UCSD-AML1 (cell line): ENCODE measurements around the gene CDHR5.

ENCODE experiments used
- DNase-seq: peaks from one replicate; lab custom pipeline; 2025; ENCODE audit not compliant: unreplicated experiment; lab: John Stamatoyannopoulos, UW

Gene CDHR5

DNA sequence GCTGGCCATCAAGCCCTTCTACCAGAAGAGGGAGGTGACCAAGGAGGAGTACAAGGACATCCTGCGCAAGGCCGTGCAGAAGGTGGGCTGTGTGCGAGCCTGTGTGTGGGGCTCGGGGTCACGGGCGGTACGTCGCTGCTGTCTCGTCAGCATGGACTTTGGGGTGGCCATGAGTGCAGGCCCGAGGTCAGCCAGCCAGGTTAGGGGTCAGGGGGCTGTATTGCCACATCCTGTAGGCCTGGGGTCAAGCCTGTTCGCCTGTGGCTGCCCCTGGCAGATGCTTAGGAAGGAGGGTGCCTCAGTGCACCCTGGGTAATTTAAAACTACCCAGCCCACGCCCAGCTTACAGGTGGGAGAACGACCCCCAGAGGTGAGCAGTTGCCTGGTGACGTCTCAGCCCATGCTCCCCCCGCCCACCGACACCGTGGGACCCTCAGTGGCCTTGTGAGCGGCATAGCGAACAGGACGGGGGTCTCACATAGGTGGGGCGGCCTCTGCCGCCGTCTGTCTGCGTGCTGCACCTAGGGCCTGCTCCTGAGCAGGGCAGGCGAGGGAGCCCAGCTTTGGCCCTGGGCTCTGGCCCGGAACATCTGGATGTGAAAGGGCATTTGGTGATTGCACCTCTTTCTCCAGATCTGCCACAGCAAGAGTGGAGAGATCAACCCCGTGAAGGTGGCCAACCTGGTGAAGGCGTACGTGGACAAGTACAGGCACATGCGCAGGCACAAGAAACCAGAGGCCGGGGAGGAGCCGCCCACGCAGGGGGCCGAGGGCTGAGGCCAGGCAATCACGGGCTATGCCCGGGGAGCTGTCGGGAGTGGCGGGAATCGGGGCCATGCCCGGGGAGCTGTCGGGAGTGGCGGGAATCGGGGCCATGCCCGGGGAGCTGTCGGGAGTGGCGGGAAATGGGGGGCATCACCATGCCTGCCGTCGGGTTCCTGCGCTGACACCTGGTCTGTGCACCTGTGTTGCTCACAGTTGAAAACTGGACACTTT is 13.5 kb downstream of the CDHR5 start:
- DNase-seq: no peak

GRCh38 chr11:610146-610801 is 14.5 kb downstream of the CDHR5 start:
- DNase-seq: no peak

DNA sequence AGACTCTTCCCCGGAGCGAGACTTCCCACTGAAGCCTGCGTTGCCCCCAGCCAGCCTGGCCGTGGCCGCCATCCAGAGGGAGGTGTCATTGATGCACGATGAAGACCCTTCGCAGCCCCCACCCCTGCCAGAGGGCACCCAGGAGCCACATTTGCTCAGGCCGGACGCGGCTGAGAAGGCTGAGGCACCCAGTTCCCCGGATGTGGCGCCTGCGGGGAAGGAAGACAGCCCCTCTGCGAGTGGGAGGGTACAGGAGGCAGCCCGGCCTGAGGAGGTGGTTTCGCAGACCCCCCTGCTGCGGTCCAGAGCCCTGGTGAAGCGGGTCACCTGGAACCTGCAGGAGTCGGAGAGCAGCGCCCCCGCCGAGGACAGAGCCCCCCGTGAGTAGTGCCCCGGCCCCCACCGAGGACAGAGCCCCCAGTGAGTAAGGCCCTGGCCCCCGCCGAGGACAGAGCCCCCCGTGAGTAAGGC is 15.4 kb downstream of the CDHR5 start:
- no peak for DNase-seq

DNA sequence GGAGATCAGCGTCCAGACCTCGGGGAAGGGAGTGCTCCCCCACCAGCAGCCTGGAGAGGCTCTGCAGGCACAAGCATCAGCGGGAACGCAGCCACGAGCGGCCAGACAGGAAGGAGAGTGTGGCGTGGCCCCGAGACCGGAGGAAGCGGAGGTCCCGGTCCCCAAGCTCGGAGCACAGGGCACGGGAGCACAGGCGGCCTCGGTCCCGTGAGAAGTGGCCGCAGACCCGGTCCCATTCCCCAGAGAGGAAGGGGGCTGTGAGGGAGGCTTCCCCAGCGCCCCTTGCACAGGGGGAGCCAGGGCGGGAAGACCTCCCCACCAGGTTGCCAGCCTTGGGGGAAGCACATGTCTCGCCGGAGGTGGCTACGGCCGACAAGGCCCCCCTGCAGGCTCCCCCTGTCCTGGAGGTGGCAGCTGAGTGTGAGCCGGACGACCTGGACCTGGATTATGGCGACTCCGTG is 15.9 kb downstream of the CDHR5 start:
- no peak for DNase-seq

DNA sequence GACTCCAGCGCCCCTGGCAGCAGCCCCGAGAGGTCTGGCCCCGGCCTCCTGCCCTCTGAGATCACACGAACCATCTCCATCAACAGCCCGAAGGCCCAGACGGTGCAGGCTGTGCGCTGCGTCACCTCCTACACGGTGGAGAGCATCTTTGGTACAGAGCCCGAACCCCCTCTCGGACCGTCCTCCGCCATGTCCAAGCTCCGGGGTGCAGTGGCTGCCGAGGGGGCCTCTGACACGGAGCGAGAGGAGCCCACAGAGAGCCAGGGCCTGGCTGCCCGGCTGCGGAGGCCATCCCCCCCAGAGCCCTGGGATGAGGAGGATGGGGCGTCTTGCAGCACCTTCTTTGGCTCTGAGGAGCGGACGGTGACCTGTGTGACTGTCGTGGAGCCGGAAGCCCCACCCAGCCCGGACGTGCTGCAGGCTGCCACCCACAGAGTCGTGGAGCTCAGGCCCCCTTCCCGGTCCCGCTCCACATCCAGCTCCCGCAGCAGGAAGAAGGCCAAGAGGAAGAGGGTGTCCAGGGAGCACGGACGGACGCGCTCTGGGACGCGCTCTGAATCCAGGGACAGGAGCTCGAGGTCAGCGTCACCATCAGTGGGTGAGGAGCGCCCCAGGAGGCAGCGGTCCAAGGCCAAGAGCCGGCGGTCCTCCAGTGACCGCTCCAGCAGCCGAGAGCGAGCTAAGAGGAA is 16.6 kb downstream of the CDHR5 start:
- no peak for DNase-seq

DNA sequence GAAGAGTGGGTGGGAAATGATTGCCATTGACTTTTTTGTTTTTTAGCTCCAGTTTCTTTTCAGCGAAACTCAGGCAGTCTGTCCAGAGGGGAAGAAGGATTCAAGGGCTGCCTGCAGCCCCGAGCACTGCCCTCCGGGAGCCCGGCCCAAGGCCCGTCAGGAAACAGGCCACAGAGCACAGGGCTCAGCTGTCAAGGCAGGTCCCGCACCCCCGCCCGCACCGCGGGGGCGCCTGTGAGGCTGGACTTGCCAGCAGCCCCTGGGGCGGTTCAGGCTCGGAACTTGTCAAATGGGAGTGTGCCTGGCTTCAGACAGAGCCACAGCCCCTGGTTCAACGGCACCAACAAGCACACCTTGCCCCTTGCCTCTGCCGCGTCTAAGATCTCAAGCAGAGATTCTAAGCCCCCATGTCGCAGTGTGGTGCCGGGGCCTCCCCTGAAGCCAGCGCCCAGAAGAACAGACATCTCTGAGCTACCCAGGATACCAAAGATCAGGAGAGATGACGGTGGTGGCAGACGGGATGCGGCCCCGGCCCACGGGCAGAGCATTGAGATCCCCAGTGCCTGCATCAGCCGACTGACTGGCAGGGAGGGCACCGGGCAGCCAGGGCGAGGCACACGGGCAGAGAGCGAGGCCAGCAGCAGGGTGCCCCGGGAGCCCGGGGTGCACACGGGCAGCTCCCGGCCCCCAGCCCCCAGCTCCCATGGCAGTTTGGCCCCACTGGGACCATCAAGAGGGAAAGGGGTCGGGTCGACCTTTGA is 17.6 kb downstream of the CDHR5 start:
- DNase-seq: no peak

DNA sequence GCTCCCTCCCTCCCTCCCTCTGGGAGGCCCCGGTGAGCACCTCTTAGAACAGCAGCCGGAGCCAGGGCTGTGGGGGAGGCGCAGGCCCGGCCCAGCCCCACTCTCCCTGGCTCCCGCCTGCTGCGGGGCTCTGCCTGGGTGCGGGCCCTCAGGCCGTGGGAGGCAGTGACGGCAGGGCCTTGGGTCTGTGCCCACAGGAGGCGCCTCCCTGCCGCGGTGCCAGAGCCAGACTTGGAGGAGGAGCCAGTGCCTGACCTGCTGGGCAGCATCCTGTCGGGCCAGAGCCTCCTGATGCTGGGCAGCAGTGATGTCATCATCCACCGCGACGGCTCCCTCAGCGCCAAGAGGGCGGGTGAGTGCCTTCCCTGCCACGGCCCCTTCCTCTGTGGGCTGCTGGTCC is 18.5 kb downstream of the CDHR5 start:
- no peak for DNase-seq

DNA sequence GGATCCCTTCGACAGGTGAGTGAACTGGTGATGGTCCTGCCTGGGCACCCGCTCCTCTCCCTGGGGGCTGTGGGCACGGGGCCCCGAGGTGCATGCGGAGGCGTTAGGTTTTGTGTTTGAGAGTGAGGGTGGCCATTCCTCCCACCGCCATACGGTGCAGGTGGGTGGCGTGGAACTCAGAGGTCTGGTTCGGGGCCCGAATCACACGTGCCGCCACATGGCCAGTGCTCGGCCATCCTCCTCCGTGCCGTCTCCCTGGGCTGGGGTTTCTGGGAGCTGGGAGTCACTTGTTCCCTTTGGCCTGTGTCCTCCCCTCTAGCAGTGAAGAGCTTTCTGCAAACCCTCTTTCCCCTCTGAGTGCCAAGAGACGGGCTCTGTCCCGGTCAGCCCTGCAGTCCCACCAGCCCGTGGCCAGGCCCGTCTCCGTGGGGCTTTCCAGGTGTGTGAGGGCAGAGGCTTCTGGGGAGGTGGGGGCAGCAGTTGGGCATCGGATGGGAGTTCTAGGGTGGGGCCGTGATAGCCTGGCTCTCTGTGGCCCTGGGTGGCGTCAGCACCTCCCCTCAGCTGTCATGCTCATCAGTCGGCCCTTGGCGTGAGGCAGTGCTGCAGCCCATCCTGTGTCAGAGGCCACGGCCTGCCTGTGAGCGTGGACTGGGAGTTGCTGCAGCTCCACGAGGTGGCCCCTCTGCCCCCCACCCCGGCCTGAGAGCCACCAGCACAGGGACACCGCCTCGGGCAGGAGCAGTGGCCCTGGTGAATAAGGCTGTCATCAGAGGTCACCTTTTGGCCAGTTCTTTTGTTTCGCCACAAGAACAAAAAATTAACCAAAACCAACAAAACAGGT is 19.2 kb downstream of the CDHR5 start:
- DNase-seq: no peak

DNA sequence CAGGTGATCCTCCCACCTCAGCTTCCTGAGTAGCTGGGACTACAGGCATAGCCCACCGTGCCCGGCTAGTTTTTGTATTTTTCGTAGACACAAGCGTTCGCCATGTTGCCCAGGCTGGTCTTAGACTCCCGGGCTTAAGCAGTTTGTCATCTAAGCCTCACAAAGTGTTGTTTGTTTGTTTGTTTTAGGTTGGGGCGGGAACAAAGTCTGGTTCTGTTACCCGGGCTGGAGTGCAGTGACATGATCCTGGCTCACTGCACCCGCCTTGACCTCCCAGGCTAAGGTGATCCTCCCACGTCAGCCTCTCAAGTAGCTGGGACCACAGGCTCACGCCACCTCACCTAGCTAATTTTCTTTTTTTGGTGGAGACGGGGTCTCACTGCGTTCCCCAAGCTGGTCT is 21.6 kb downstream of the CDHR5 start:
- DNase-seq: no peak

GRCh38 chr11:601573-602245 is 23.0 kb downstream of the CDHR5 start:
- DNase-seq: no peak

DNA sequence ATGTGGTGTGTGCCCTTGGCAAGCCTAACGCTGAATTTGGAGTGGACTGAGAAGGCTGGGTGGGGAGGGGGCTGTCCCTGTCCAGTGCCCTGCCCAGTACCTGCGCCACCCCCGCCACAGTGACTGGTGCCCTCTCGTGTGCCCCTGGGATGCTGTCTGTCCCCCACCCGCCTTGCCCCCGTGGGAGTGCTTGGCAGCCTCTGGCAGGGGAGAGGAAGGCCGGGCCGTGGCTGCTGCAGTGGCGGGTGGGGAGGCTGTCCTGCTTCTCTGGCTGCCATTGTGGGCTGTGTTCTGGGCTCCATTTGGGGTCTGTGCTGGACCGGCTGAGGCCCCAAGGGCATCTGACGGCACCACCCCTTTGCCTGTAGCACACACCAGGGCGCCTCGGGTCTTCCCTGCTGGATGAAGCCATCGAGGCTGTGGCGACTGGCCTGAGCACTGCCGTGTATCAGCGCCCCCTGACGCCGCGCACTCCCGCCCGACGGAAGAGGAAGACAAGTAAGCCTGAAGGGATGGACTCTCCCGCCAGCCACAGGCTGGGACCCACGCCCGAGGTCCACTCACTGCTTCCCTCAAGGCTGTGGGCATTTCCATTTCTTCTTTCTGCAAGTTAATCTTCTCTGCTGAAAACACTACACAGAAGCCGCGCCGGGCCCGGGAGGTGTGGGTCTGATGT is 26.6 kb downstream of the CDHR5 start:
- no peak for DNase-seq

- DNase-seq: no peak
These were observed 27.5 kb downstream of the CDHR5 start for GRCh38 chr11:597166-597725.

- no peak for DNase-seq
These were observed 28.4 kb downstream of the CDHR5 start for GRCh38 chr11:596374-596773.

DNA sequence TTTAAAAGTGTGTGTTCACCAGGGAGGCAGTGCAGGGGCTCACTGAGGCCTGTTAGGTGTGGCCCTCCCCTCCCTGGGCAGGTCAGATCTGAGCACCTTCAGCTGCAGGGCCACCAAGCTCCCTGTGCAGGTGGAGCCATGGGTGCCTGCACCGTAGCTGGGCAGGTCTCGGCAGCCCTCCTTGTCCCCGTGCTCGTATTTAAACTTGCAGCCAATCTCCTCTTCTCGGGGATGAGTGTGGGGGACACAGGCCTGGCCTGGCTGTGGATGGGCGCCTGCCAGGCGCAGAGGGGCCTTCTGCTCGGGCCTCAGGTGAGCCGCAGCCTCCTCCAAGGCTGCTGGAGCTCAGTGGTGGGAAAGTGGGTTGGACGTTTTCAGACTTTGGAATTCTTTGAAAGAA is 29.4 kb downstream of the CDHR5 start:
- DNase-seq: no peak

DNA sequence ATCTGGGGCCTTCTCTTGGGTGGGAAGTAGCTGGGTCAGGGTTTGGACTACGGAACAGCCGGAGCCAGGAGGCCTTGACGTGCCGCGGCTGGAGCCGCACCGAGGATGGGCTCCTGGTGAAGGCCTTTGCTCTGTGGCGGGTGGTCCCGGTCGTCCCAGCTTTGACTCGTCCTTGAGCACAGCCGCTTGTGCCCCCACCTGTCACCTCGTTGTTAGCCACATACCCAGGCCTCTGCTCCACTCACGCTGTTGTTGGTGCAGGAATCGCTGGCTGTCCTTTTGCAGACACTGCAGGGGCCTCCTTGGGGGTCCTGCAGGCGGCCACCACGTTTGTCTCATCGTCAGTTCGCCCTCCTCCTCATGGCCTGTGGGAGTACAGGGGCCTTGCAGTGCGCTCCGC is 31.4 kb downstream of the CDHR5 start:
- no peak for DNase-seq

- DNase-seq: no peak
These were observed 31.8 kb downstream of the CDHR5 start for GRCh38 chr11:592918-593317.

DNA sequence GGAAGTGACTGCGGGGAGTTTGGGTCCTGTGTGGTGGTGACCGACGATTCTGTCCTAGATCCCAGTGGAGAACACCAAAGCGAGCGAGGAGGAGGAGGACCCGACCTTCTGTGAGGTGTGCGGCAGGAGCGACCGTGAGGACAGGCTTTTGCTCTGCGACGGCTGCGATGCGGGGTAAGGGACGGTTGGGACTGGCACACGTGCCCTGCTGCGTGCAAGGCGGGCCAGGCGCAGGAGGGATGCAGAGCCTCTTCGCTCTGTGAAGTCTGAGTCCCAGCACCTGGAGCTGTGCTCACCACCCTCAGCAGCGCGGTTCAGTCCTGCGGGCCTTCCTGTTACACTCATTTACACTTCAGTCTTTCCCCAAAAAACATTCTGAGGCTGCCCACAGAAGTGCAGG is 32.3 kb downstream of the CDHR5 start:
- DNase-seq: no peak

- no peak for DNase-seq
These were observed 33.8 kb downstream of the CDHR5 start for GRCh38 chr11:590997-591396.
